ENCODE results near the gene CRELD1.
"Not testable (repeated sequence)": the region's sequence is repeated elsewhere in the genome, so short reads cannot be mapped to it uniquely, and the experiment has no call there.

DNA sequence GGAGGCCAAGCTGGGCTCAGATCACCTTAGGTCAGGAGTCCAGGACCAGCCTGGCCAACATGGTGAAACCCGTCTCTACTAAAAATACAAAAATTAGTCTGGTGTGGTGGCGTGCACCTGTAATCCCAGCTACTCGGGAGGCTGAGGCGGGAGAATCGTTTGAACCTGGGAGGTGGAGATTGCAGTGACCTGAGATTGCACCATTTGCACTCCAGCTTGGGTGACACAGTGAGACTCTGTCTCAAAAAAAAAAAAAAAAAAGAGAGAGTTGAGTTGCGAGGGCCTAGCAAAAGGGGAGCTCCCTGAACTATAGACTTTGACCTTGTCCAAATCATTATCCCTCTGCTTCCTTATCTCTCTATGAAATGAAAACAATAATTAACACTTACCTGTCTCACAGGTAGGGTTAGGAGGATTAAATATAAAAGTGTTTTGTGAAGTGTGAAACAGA lies 32.6 kb upstream of the CRELD1 start:
- not testable (repeated sequence) for TF ChIP-seq POLR2A (IDR thresholded peaks at IDR 0.05; ENCODE audit: extremely low read depth, insufficient read length); MYC (IDR thresholded peaks at IDR 0.05; ENCODE audit: low read depth, low read length)
- TF ChIP-seq, protein P1, sequence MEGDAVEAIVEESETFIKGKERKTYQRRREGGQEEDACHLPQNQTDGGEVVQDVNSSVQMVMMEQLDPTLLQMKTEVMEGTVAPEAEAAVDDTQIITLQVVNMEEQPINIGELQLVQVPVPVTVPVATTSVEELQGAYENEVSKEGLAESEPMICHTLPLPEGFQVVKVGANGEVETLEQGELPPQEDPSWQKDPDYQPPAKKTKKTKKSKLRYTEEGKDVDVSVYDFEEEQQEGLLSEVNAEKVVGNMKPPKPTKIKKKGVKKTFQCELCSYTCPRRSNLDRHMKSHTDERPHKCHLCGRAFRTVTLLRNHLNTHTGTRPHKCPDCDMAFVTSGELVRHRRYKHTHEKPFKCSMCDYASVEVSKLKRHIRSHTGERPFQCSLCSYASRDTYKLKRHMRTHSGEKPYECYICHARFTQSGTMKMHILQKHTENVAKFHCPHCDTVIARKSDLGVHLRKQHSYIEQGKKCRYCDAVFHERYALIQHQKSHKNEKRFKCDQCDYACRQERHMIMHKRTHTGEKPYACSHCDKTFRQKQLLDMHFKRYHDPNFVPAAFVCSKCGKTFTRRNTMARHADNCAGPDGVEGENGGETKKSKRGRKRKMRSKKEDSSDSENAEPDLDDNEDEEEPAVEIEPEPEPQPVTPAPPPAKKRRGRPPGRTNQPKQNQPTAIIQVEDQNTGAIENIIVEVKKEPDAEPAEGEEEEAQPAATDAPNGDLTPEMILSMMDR (IDR thresholded peaks at IDR 0.05; ENCODE audit: low read depth, low read length), result not testable (repeated sequence)

Measured in NB4 (cell line).